ENCODE data around the gene THAP5.

Gene THAP5

GRCh38 chr7:108529341-108529740 is 40.2 kb downstream of the THAP5 start:
- no peak for DNase-seq (ENCODE audit: low read depth)

GRCh38 chr7:108528183-108528712 is 41.3 kb downstream of the THAP5 start:
- DNase-seq (ENCODE audit: low read depth) = no peak

- no peak for DNase-seq (ENCODE audit: low read depth)
Observed at GRCh38 chr7:108526768-108527017, 42.8 kb downstream of the THAP5 start.

- peak; percentile 100 for DNase-seq (ENCODE audit: low read depth)
Observed at GRCh38 chr7:108525985-108526767, 43.3 kb downstream of the THAP5 start, which contains the start of gene PNPLA8. TSS of gene PNPLA8 (minus strand) at chr7:108526135. CDS start at chr7:108515491, 10,644 bp downstream.

GRCh38 chr7:108525327-108525984 is 44.0 kb downstream of the THAP5 start:
- DNase-seq (ENCODE audit: low read depth) = peak; percentile 77

GRCh38 chr7:108522780-108523179 is 46.7 kb downstream of the THAP5 start:
- DNase-seq (ENCODE audit: low read depth) = no peak

- DNase-seq (ENCODE audit: low read depth) = no peak
Observed at GRCh38 chr7:108517951-108518350, 51.6 kb downstream of the THAP5 start.

GRCh38 chr7:108515630-108516029 is 53.9 kb downstream of the THAP5 start:
- DNase-seq (ENCODE audit: low read depth) = no peak

GRCh38 chr7:108515013-108515412 is 54.5 kb downstream of the THAP5 start:
- DNase-seq (ENCODE audit: low read depth) = no peak
